Measurements from ENCODE around the gene AGBL5.

Gene AGBL5

DNA sequence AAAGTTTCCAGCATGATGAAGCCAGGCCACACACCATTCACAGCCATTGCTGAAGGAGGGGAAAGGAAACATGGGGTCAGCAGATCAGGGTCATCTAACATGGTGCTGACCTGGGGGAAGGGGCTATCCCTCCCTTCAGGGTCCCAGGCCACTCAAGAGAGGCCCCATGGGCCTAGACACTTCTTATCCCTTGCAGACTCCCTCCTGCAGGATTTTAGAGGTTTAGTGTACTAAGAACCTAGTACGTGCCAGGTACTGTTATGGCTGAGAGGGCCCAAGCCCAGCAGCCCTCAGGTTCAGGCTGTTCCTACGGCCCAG is 43.9 kb downstream of the AGBL5 start:
- TF ChIP-seq, protein P1, sequence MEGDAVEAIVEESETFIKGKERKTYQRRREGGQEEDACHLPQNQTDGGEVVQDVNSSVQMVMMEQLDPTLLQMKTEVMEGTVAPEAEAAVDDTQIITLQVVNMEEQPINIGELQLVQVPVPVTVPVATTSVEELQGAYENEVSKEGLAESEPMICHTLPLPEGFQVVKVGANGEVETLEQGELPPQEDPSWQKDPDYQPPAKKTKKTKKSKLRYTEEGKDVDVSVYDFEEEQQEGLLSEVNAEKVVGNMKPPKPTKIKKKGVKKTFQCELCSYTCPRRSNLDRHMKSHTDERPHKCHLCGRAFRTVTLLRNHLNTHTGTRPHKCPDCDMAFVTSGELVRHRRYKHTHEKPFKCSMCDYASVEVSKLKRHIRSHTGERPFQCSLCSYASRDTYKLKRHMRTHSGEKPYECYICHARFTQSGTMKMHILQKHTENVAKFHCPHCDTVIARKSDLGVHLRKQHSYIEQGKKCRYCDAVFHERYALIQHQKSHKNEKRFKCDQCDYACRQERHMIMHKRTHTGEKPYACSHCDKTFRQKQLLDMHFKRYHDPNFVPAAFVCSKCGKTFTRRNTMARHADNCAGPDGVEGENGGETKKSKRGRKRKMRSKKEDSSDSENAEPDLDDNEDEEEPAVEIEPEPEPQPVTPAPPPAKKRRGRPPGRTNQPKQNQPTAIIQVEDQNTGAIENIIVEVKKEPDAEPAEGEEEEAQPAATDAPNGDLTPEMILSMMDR (IDR thresholded peaks at IDR 0.05; ENCODE audit: control insufficient read depth, insufficient read depth, low read depth, low read length, missing control alignments): no peak
- H3K4me3 ChIP-seq (ENCODE audit: control insufficient read depth, low read depth, low read length): no peak overlapping the region
- DNase-seq (ENCODE audit: low read depth): no peak

DNA sequence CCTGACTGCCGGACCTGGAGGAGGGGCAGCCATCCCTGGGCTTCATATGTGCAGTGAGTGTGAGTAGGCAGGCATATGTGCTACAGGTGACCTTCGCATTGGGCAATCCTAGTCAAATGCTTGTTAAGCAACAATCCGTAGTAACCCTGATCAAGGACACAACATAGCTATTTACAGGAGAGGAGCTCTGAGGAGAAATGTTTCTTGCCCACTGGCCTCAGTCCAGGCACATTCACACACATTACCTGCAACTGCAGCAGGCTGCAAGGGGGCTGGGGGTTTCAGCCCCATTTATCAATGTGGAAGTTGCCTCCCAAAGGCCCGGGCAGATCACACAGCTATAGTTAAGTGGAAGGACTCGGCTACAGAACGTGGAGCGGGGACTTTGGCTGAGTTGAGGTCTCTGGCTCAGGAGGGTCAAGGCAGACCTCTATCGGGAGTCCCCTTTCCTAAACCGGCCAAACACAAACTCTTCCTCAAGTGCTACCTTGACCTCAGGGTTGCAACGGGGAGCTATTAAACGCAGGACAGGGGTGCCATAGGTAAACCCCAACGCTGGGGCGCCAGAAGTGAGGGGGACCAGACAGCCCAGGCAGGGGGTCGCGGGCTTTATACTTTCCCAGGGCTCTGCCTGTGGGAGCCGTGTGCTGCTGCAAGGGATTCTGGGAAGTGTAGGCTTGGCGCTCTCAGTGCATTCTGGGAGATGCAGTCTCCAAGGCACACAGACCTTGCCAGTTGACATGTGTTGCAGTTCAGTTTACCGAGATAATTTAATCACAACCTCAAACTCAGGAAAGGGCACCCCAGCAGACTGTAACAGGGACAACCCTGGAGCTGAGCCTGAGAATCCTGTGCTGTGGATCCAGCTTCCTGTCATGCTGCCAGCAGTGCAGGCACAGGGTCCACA is 44.5 kb downstream of the AGBL5 start:
- TF ChIP-seq, protein P1 (IDR thresholded peaks at IDR 0.05; ENCODE audit: control insufficient read depth, insufficient read depth, low read depth, low read length, missing control alignments): no peak
- no peak overlapping the region for H3K4me3 ChIP-seq (ENCODE audit: control insufficient read depth, low read depth, low read length)
- DNase-seq (ENCODE audit: low read depth): no peak

DNA sequence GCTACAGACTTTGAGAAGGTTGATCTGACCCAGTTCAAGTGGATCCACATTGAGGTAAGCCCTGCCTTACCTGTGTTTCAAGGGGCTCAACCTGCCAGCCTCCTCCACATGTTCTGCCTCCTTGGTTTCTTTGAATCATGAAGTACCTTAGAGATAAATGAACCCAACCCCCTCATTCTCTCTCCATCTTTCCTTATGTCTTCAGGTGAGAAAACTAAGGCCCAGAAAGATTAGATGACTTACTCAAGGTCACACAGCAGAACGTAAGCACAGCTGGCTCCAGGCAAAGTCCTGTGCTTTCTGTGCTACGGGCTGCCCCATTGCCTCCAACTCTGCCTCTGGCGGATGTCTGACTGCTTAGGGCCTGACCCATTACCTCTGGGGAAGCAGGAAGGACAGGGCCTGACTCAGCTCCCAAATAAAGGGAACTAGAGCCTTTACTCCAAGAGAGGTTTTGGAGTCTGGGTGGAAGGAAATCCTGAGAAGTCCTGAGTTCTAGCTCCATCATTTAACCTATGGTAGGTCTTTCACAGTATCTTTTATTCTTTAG is 45.4 kb downstream of the AGBL5 start:
- TF ChIP-seq, protein P1 (IDR thresholded peaks at IDR 0.05; ENCODE audit: control insufficient read depth, insufficient read depth, low read depth, low read length, missing control alignments): no peak
- H3K4me3 ChIP-seq (ENCODE audit: control insufficient read depth, low read depth, low read length): no peak overlapping the region
- DNase-seq (ENCODE audit: low read depth): no peak

DNA sequence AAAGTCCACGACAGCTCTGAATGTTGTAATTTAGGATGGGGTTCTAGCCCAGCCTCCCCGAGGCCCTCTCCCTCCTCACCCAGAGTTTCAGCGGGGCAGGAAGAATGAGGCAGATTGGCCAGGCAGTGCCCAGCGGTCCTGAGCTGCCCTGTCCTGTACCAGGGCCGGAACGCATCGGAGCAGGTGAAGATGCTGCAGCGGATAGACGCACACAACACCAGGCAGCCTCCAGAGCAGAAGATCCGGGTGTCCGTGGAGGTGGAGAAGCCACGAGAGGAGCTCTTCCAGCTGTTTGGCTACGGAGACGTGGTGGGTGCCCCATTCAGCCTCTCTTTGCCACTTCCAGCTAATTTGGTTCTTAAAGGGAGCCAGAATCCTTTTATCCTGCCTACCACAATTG is 45.9 kb downstream of the AGBL5 start:
- TF ChIP-seq, protein P1 (IDR thresholded peaks at IDR 0.05; ENCODE audit: control insufficient read depth, insufficient read depth, low read depth, low read length, missing control alignments): no peak
- no peak for DNase-seq (ENCODE audit: low read depth)
- no peak overlapping the region for H3K4me3 ChIP-seq (ENCODE audit: control insufficient read depth, low read depth, low read length)

DNA sequence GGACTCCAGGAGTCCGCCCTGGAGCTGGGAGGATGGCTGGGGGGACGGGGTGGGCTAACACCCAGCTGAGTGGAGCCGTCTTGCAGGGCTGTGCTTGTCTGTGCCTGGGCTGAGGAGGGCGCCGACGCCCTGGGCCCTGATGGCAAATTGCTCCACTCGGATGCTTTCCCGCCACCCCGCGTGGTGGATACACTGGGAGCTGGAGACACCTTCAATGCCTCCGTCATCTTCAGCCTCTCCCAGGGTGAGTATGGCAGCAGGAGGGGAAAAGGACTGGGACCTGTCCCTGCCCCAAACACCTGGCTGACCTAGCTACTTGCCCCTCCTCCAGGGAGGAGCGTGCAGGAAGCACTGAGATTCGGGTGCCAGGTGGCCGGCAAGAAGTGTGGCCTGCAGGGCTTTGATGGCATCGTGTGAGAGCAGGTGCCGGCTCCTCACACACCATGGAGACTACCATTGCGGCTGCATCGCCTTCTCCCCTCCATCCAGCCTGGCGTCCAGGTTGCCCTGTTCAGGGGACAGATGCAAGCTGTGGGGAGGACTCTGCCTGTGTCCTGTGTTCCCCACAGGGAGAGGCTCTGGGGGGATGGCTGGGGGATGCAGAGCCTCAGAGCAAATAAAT is 48.0 kb downstream of the AGBL5 start:
- no peak for DNase-seq (ENCODE audit: low read depth)
- no peak overlapping the region for H3K4me3 ChIP-seq (ENCODE audit: control insufficient read depth, low read depth, low read length)
- TF ChIP-seq, protein P1 (IDR thresholded peaks at IDR 0.05; ENCODE audit: control insufficient read depth, insufficient read depth, low read depth, low read length, missing control alignments): no peak

DNA sequence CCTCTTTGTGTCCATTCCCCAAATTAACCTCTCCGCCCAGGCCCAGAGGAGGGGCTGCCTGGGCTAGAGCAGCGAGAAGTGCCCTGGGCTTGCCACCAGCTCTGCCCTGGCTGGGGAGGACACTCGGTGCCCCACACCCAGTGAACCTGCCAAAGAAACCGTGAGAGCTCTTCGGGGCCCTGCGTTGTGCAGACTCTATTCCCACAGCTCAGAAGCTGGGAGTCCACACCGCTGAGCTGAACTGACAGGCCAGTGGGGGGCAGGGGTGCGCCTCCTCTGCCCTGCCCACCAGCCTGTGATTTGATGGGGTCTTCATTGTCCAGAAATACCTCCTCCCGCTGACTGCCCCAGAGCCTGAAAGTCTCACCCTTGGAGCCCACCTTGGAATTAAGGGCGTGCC is 48.6 kb downstream of the AGBL5 start:
- DNase-seq (ENCODE audit: low read depth): no peak
- TF ChIP-seq, protein P1 (IDR thresholded peaks at IDR 0.05; ENCODE audit: control insufficient read depth, insufficient read depth, low read depth, low read length, missing control alignments): no peak
- H3K4me3 ChIP-seq (ENCODE audit: control insufficient read depth, low read depth, low read length): no peak overlapping the region

Data from AG09309 (cell line).